GM21737 (cell line): Measurements from ENCODE around the gene PRKCA.
"Not testable (repeated sequence)": the region's sequence is repeated elsewhere in the genome, so short reads cannot be mapped to it uniquely, and the experiment has no call there.

Experiments
- ATAC-seq: cut with Tn5 transposase; IDR thresholded peaks from one replicate; pipeline ENCODE4 v1.9.1; 2021; ENCODE audit warnings: mild to moderate bottlenecking, moderate library complexity; ENCODE audit not compliant: unreplicated experiment

PRKCA gene

GRCh38 chr17:66583112-66583748 lies 280.8 kb downstream of the PRKCA start:
- no peak for ATAC-seq

DNA sequence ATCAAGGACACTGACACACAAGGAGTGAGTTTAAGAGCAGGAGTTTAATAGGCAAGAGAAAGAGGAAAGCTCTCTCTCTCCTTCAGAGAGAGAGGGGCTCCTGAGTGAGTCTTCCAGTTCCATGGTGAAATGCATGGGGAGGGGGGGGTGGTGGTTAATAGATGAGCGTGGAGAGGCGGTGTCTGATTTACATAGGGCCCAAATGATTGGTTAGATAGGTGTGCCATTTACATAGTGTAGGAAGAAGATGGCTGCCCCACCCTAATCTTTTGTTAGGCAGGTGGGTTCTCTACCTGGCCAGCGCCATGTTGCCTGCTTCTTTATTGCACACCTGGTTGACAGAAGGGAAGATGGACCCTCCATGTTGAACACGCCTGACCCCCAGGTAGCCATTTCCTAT lies 282.5 kb downstream of the PRKCA start:
- no peak for ATAC-seq

DNA sequence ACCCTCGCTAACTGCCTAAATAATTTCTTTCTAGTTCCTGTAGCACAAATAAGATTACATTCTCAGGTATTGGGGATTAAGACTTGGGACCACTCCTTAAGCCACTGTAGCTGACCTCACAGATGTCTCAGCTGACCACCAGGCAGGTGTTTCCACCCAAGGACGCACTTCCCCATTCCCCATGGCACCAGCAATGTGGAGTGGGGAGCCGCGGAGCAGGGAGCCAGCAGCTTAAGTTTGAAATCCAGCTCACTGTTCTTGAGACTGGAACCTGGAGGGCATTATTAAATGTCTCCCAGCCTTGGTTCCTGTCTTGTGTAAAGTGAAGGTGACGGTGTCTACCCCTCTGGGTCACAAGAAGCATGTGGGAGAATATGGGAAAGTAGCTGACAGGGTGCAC lies 283.1 kb downstream of the PRKCA start:
- no peak for ATAC-seq

DNA sequence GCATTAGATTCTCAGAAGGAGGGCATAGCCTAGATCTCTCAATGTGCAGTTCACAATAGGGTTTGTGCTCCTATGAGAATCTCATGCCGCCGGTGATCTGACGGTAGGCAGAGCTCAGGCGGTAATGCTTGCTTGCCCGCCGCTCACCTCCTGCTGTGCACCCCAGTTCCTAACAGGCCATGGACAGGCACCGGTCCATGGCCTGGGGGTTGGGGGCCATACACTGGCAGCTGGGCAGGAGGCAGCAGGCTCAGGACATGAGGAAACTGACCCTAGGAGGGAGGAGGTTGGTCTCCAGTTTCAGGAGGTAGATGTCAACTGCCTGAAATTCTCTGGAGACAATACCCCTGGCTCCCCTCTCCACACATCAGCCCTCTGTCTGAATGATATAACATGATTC lies 287.5 kb downstream of the PRKCA start:
- ATAC-seq = no peak

DNA sequence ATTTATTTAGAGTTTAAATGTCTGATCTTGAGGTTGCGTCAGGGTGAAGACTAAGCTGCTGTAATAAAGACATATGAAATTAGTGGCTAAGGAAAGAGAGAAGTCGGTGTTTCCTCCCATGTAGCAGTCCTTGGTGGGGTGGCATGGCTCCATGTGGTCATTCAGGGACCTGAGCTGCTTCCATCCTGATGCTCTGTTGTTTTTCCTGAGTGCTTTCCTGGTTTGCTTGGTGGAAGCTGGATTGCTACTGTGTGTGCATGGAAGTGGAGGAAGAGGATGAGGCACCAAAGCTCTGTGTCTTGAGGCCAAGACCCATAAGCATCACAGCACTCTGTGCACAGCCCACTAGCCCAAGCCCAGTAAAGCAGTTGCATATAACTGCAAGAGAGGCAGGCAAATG lies 290.7 kb downstream of the PRKCA start:
- ATAC-seq = no peak

GRCh38 chr17:66595893-66596292 lies 293.5 kb downstream of the PRKCA start:
- ATAC-seq = no peak

GRCh38 chr17:66602659-66603384 lies 300.4 kb downstream of the PRKCA start:
- no peak for ATAC-seq

GRCh38 chr17:66604376-66604775 lies 302.0 kb downstream of the PRKCA start:
- ATAC-seq = no peak

DNA sequence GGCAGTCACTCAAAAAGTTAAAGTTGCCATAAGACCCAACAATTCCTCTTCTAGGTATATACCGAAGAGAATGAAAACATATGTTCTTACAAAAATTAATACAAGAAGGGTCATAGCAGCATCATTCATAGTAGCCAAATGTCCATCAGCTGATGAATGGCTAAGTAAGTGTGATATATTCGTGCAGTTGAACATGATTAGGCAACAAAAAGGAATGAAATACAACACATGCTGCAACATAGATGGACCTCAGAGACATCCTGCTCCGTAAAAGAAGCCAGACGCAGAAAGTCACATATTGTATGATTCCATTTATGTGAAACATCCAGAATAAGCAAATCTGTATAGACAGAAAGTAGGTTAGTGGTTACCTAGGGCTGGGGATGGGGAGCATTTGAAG lies 303.1 kb downstream of the PRKCA start:
- no peak for ATAC-seq

DNA sequence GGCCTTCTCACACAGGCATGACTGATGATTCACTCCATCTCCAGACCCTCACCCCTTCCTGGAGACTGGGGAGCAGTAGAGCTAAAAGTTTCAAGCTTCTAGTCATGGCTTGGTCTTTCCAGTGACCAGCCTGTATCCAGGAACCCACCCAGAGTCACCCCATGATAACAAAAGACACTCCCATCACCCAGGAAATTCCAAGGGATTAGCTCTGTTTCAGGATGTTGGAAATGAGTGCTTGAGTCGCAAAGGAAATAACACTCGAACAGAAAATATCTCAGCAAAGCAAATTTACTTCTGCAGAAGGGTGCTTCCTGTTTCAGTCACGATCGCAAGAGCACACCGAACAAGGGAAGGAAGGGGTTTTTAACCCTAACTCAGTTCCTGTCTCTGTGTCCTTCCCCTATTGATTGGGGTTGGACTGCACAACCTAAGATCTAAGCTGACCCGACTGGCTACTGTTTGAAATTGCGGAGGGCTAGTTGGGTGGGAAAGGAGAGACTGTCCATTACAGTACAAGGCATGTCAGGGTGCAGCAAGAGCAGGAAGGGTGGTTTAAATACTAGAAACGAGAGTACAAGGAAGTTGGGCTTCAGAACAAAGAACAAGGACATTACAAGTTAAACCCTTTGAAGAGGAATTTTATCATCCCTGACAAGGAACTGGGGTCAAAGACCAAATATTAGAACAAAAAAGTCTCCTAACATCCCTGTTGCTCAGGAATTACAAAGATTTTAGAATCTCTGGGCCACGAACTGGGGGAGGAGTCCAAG lies 308.1 kb downstream of the PRKCA start:
- ATAC-seq = no peak

- ATAC-seq = no peak
Measured at GRCh38 chr17:66611397-66611796, 309.0 kb downstream of the PRKCA start.

GRCh38 chr17:66612993-66613392 lies 310.6 kb downstream of the PRKCA start:
- ATAC-seq = no peak

GRCh38 chr17:66614469-66614868 lies 312.1 kb downstream of the PRKCA start:
- ATAC-seq = no peak

DNA sequence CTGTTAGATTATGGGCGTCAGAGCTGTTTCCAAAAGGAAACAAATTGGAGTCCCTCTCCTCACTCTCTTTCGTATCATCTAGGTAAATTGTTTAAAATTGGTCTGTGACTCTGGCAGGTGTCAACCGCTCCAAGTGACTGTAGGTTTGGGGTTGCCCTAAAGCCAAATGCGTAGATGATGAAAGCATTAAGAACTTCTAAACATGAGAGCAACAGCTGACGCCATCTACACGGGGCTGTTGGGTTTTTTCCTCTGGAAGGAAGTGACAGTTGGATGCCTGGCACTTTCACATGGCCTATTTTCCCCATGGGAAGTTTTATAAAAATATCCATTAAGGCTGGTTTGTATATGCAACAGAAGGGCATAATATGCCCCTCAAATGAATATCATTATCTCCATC lies 316.8 kb downstream of the PRKCA start:
- no peak for ATAC-seq

DNA sequence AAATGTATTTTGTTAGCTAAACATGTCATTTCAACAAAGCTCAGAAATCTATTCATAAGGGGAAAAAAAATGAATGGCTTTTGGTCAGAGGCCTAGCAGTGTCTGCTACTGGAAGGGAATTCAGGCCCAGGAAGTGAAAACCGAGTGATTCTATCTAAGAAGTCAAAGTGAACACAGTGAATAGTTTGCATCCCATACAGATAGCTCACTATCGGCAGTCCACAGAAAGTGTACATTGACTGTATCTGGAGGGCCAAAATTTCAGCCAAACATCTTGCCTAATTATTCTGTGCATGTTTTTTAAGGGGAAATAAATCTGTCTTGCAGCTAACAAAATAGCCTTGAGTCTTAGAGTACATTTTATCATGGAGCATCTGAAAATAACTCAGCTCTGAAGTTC lies 318.1 kb downstream of the PRKCA start:
- ATAC-seq = no peak

- ATAC-seq = not testable (repeated sequence)
Measured at GRCh38 chr17:66624630-66625029, 322.2 kb downstream of the PRKCA start.

DNA sequence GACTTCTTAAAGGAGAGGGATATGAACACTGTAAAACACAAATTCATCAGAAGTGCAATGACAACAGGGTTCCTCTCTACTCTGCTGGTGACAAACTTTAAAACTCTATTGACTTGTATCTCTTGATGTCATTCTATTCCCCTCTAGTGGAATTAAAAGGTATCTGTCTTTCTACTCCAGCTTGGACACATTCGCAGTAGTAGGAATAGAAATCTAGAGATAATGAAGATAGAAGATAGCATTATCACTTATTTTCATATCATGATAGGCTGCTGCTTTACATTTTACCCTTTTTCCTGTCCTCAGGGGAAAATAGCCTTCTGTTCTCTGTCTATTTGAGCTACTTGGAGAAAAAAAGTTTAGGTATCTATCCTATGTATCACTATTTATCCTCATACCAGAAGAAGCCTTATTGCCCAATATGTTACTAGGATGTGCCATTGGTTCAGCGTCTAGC lies 322.9 kb downstream of the PRKCA start:
- no peak for ATAC-seq

DNA sequence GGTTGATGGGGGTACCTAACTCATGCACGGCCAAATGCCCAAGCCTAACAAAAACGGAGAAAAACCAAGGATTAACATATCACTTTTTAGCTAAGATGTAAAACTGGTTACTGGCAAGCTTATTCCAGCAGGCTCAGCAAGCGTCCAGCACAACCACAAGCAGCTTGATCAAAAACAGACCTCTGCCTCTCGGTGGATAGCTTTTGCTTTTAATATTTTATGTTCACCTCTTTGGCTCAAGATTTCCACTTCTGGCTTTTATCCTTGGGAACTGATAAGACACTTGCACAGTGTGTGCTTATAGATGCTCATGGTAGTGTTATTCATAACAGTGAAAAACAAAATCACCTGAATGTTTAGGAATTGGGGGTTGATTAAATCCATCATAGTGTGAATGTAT lies 325.6 kb downstream of the PRKCA start:
- ATAC-seq = no peak

- ATAC-seq = no peak
Measured at GRCh38 chr17:66629762-66630161, 327.3 kb downstream of the PRKCA start.

DNA sequence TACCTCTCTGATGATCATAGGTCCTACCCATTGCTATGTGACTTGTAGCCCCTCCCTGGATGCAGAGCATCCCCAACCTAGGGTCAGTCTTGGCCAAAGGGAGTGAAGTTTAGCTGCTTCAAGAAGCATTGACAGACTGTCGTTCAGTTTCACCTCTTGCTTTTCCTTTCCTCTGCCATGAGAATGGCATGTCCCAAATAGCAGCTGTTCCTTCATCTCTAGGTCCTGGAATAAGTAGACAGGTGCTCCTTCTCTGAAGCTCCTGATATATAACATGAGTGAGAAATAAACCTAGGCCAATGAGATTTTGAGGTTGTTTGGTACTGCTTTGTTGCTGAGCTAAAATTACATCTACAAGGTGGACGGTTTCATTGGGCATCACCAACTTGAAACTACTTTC lies 328.0 kb downstream of the PRKCA start:
- no peak for ATAC-seq

DNA sequence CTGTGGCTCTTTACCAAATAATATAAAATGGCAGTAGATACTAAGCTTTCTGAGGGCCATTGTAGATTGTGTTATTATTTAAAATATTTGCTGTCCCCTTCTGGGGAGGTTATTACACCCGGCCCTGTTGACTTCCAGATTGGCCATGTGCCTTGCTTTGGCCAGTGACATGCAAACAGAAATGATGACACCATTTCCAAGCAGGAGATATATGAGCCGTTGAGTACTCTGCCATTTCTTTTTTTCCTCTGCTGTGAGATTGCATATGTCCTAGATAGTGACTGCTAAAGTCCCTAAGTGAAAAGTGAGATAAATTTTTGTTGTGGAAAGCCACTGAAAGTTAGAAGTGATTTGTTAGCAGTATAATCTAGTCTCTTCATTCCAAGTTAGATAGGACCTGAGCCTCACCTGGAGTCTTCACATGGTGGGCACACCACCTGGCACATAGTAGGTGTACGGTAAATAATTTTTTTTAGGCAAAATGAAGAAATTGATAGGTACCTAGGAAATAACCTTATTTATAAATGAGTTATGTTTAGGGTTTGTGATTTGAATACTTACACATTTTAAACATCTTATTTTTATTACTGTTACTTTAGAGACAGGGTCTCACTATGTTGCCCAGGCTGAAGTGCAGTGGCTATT lies 328.5 kb downstream of the PRKCA start:
- ATAC-seq = no peak
